Ramos (cell line): ENCODE results near the gene RHOJ.
"Not testable (repeated sequence)": the region's sequence is repeated elsewhere in the genome, so short reads cannot be mapped to it uniquely, and the experiment has no call there.

ENCODE experiments used
- in situ Hi-C: fragments of 300-500 bp; cut with MboI; formaldehyde crosslinking; loops from one replicate; pipeline ENCODE4 v1.14.3; 2022; ENCODE audit warnings: low sequenced_read_pairs; ENCODE audit not compliant: unreplicated experiment

Gene RHOJ

DNA sequence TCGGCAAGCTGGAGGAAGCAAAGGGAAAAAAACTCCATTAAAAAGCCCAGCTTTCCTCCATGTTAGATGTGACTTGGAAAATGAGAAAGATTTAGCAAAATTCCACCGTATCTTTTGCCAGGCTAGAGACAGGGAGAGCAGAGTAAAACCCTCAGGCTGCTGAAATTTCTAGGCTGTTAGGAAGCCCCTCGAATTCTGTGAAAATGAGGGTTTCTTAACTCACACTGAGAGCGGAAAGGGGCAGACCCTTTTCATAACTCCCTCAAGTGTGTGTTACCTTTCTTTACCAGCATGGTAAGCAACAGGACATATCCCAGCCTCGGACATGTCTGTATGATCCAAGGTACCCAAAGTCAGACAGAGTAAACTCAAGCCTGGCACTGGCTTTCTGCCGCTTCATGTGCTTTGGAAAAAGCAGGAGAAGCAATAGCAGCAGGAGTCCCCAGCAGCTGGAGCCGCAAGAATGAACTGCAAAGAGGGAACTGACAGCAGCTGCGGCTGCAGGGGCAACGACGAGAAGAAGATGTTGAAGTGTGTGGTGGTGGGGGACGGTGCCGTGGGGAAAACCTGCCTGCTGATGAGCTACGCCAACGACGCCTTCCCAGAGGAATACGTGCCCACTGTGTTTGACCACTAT lies at the start of gene RHOJ:
Gene RHOJ (plus strand): TSS at position 37 of the 637 bp plus-strand sequence. CDS start 427 bp downstream, at position 464.
- in situ Hi-C loops, result no loop called here

DNA sequence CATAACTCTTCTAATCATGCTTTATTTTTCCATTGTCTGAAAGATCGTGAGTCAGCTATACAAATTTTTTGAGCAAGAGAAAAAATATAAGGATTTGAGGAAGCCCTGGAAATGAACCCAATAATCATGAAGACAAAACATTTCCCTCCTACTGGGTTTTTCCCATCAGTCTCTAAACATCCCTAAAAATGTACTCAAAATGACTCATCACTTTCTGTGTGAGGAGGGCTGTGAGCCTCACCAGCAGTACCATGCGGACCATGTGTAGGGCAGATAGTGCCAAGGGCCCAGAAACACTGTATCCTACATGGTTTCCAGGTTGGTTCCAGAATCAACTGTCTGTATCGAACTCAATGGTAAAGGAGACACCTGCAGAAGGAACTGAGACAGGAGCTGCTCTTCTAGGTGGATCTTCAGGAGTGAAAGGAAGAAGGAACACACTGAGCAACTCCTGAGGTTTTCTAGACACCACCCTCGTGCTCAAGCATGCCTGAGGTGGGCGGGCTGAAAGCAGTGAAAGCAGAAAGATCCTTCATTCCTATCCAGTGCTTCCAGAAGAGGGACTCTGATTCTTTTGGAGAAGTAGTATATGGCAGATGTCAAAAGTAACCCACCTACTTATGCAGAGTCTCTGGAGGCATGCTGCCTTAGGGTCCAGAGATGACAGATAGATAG lies 48.6 kb upstream of the RHOJ start:
- in situ Hi-C loops, result no loop called here

DNA sequence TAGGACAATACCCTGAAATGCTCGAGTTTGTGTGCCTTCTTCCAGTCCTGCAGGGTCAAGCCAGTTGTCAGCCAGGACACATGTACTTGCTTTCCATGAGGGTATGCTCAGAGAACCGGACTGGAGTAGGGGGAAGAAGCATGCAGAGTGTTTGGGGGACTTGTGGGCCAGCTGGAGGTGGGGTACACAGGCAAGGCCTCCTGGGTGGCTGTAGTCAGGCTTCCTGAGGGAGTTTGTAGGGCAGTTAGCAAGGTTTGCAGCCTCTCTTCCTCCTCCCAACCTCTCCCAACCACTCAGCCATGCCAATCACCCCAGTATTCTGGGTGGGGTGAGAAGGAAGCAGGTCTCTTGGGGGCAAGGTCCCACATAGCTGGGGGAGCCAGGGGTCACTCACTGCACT lies 47.0 kb upstream of the RHOJ start:
- in situ Hi-C loops, result no loop called here

DNA sequence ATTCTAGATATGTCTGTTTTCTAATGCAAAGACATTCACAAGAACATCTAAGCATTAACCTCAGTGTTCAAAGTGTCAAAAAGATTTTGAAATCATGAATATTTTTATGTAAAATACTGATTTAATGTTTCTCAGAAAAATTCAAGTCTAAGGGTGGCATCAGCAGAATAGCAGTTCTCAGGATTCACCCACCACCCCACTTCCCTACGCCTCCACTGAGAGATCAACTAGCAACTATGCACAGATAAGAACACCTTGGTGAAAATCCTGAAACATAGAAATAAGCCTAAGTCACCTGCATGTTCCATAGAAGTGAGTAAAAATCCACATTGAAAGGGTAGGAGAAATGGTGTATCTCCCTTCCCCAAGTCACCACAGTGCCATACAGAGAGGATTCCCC lies 40.9 kb upstream of the RHOJ start:
- in situ Hi-C loops, result no loop called here

DNA sequence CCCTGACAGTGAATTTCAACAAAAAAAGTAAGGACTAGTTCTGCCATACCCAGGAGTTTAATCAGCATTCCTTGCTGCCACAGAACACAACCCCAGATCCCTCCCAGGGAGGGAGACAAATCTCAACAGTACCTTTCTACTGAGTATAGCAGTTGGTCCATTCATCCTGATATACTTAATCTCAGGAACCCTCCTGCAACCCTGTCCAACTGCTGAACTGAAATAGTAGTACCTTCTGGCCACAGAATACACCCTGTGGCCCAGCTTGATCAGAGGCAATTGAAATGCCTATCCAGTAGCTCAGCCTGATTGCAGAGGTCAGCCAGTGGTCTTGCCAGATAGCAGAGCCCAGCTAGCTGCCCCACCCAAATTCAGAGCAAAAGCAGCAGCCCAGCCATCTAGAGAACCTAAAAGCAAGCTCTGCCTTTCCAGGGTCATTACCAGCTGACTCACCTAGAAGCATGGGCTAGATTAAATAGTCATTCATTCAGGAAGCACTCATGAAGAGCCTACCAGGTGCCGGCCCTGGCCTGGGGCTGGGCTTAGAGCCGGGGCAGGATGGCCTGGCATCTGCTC lies 40.0 kb upstream of the RHOJ start:
- in situ Hi-C loops, result no loop called here

DNA sequence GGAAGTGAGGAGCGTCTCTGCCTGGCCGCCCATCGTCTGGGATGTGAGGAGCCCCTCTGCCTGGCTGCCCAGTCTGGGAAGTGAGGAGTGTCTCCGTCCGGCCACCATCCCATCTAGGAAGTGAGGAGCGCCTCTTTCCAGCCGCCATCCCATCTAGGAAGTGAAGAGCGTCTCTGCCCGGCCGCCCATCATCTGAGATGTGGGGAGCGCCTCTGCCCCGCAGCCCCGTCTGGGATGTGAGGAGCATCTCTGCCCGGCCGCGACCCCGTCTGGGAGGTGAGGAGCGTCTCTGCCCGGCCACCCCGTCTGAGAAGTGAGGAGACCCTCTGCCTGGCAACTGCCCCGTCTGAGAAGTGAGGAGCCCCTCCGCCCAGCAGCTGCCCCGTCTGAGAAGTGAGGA lies 39.0 kb upstream of the RHOJ start:
- in situ Hi-C loops, result not testable (repeated sequence)

DNA sequence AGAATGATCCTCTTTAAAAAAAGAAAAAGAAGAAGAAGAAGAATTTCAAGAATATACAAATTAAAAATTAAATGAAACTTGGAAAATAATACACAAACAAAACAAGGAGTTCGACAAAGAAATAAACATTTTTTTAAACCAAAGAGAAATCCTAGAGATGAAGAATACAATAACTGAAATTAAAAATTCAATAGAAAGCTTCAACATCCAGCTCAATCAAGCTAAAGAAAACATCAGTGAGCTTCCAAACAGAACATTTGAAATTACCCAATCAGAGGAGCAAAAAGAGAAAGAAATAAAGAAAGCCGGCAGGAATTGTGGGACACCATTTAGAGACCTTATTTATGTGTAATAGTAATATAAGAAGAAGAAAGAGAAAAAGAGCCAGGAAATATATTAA lies 37.2 kb upstream of the RHOJ start:
- in situ Hi-C loops, result no loop called here

DNA sequence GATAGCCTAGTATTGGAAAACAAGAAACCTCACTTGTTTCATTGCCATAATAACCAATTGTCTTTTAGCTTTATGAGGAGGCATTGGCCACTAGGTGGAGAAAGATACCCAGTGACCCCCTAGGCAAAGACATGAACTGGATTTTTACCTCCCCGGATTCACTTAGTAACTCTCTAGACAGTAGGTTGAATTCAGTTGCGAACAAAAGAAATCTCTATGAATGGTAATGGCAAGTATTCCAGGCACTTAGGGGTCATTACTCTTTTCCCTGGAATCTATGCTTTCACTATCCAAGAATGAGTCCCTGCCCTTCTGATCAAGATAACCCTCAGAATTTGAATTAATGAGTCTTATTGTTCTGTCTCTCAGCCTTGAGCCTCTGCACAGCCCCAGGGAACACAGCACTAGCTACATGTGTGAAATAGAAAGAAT lies 29.5 kb upstream of the RHOJ start:
- in situ Hi-C loops, result no loop called here

DNA sequence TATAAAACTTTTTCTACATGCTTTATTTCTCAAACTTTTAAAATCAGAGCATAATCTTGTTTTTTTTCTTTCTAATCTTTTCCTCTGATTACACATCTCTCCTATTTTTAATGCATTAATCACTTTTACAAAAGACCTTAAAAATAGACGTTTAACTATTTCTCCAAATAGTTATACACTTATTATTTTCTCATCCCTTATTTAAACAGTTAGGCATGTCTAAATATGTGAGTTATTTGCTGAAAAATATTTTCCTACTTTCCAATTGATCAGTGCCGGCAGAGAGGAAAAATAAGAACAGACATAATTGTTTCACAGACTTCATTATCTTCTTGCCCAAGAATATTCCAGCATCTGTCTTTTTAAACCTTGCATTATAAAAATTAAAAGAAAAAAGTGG lies 28.7 kb upstream of the RHOJ start:
- in situ Hi-C loops, result no loop called here

DNA sequence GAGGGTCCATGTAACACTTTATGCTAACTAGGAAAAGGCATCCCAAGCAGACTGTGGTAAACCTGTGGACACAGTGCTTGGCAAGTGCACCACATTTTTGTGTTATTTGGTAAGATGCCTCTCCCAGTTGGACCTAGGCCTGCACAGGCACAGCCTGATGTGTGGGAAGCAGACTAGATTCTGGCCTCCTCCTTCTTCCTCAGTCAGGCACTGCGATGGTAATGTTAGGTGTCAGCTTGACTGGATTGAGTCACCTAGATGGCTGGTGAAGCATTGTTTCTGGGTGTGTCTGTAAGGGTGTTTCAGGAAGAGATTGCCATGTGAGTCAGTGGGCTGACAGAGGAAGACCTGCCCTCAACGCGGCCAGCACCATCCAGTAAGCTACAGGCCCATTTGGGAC lies 25.3 kb upstream of the RHOJ start:
- in situ Hi-C loops, result no loop called here

DNA sequence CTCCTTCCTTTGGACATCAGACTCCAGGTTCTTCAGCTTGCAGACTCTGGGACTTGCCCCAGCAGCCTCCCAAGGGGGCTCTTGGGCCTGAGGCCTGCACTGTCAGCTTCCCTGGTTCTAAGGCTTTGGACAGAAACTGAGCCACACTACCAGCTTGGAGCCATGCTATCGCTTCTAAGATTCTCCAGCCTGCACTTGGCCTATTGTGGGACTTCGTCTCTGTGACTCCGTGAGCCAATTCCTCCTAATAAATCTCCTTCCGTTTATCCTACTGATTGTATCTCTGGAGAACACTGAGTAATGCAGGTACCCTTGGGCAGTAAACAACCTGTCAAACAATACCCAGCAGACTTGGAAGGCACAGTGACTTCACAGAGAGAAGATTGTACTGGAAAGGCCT lies 24.9 kb upstream of the RHOJ start:
- in situ Hi-C loops, result no loop called here

DNA sequence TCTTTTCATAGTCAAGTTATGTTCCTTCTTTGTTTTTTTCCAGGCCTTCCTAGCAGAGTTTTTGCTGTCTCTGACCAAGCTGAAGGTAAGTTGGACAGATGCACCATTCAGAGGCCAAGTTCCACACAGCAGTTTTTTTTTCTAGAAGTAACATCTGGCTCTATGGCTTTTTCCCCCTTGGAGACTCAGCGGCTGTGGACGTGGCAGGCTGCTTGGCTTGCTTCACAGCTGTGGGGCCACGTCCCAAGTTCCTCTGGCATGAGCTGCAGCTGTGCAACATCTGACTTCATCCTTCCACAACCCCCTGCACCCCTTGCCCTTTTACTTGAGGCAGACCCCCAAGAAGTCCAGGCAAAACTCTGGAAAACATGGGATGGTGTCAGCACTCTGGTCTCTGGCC lies 24.2 kb upstream of the RHOJ start:
- in situ Hi-C loops, result no loop called here

DNA sequence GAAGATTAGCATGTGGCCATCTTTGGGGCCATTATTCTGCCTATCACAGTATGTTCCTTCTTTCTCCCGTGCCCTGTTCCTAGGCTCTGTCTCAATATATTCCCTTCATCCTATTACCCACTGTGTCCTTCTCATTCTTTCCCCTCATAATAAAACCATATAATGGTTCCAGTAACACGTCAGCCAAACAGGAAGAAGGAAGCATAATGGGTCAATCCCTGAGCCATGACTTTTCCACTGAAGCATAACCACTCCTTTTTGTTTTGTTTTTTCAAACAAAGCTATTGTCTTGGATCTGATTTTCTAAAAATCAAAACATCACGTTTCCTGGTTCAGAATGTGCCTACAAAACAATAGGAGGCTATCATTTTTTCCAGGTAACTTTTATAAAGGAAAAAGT lies 21.3 kb upstream of the RHOJ start:
- in situ Hi-C loops, result no loop called here

DNA sequence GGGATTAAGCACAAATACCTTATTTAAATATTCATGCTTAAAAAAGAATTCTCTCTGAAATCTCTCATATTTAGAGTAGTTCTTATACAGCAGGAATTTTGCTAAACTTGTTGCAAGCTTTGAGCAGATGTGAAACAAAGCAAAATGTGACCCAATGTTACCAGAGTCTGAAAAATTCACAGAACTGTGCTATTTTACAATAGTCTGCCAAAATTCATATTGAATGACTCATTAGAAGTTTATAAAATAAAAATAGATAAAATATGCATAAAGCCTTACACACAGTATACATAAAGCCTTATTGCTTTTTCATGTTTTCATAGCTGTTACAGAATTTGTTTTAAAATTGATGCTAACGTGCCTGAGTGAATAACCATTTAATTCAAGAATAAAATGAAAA lies 17.8 kb upstream of the RHOJ start:
- in situ Hi-C loops, result no loop called here

DNA sequence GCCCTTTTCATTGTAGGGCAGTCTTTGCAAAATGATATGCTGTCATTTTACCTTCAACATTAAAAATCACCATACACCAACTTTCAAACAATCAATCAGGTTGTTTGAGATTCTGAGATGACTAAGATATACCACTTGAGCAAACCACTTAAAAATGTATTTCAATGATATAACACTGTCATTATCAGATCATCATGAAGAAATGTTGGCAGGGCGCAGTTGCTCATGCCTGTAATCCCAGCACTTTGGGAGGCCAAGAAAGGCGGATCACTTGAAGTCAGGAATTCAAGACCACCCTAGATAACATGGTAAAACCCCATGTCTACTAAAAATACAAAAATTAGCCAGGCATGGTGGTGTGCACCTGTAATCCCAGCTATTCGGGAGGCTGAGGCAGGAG lies 13.0 kb upstream of the RHOJ start:
- in situ Hi-C loops, result no loop called here

DNA sequence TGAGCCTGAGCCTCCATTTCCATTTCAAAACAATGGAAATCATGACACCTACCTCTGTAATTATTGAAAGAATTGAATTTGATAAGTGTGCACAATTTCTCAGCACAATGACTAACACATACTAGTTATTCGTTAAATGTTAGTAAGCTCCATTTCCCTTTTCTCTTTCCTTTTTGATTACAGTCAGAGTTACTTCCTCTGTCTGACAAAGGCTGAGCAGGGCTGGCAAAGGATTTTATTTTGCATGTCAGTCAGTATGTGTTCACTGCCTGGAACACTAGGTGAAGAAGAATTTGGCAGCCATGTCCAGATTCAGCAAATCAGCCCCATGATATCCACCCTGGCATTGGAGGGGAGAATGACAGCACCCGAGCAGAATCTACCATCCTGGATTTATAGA lies 12.2 kb upstream of the RHOJ start:
- in situ Hi-C loops, result no loop called here

DNA sequence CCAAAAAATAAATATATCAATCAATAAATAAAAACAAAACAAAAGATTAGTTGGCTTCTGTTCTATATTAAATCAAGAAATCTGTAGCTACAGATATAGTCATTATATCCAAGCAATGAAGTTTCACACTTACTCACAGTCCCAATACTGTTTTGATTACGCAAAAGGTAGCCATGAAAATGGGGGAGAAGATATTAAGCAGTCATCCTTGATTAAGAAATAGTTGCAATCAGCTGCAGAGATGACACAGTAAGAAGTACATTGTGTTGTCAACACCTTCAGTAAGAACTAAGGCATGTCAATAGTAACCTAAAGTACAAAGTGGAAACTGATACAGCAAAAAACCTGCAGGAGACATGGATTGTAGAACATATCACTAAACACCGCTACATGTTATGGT lies 11.0 kb upstream of the RHOJ start:
- in situ Hi-C loops, result no loop called here

DNA sequence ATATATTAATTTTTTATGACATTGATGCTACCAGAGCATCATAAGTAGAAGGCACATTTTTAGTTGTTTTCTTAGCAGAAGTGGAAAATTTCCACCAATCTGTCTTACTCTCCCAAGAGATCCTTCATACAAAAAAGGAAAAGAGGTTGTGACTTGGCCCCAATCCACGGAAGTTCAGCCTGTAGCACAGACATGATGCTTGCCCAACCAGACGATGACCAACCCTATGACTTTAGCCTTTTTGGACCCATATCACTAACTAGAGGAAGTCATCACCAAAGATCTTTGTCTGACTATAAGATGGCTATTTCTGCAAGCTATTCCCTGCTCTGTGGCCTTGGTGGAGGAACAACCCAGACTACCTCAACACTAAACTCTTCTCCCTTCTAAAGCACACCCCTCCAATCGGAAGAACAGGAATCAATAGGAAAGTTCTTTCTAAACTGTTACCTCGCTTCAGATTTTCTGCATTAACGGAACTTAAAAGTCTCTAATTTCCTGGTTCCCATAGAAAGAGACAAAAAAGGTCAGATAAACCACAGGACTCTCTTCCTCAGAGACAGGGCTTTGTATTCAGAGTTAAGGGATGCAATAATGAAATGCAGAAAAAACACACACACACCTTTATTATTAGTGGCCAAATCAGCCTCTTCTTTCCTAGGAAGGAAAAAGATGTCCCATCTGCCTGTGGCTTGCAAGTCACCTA lies 4.1 kb upstream of the RHOJ start:
- in situ Hi-C loops, result no loop called here

DNA sequence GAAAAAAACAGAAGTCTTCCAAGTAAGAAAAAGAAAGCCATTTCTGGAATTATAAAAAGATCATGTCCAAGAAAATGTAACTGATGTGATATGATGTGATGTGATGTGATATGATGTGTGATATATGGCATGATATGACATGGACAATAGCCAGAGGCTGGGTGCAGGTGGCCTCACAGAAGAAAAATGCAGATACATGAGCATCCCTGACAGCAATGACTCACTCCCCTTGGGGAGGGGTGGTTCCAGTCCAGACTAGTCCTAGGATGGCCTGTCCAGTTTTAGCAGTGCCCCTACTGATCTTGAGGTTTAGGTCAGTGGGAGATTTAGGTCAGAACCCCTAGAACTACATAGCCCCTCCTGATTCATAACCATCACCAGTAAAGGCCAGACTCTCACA lies 3.5 kb upstream of the RHOJ start:
- in situ Hi-C loops, result no loop called here

DNA sequence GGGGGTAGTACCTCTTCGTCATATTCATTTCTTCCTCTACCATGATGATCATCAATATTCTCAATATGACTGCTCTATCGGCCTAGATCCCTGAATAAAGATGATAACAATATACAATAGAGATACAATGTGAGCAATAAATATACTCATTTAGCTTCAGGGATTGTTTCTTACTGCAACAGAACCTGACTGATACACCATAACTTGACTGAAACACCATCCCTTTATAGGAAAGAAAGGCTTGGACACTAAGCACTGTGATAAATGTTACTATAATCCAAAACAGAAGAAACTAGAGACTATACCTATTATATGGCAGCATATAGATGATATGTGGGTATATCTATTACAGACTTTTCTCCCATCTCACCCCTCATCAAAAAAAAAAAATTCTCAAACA lies 1.2 kb upstream of the RHOJ start:
- in situ Hi-C loops, result no loop called here

DNA sequence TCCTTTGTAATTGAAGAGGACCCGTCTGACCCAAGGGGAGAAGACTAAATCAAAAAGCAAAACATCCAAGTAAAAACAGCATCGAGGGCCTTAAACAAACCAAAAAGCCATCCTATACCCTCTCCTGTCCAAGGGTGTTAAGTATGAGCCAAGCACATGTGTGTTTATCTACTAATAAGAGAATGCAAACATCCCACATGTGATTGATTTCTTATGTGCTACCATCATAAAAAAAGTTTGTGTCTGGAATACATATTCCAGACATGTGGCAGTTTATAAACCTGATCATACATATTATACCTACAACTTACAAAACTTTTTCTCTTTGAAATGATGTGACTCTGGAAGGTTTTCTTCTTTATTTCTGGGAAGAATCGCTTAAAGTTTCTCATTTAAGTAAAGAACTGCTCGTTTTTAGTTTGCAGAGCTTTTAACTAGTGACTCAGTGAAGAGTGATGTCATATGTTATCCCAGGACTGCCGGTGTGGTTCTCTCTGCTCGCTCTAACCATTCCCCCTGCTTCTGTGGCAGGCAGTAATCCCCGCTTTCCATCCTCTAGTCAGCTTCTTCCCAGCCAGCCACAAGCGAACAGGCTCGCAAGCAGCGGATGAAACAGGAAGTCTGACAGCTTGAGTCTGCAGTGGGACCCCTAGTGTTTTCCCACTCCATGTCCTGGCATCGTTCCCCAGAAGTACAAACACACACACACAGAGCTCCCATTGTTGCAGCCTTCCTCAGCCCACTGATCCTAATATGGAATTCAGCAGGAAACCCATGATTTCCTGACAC lies 431 bp upstream of the RHOJ start:
- in situ Hi-C loops, result no loop called here
